Regular cardiac myocyte (primary cell): ENCODE results near the gene TMEM237. TPM values are rescaled to one million over a fixed set of nuclear protein-coding genes. Genes with fewer than 3 reads are reported as not detected.

Experiments
- total RNA-seq: library from RNA; depleted of rRNA; stranded (reverse); fragments of >200 nt; gene quantifications from 2 replicates; pipeline ENCODE4 v1.2.3, GENCODE V29; 2014

TMEM237 gene
- 61.2 and 71.7 TPM in 2 replicates for total RNA-seq

GRCh38 chr2:201643216-201643890 is at the start of gene TMEM237:
TMEM237 (minus strand) TSS chr2:201643503; CDS start chr2:201643400, 103 bp downstream.

Other genes starting within 250 kb of the TMEM237 start
- gene TRAK2, start 192.0 kb downstream of the TMEM237 start, total RNA-seq = 54.4 and 61.9 TPM in 2 replicates
- gene STRADB, start 191.8 kb downstream of the TMEM237 start, total RNA-seq = 50.2 and 59.5 TPM in 2 replicates
- gene MPP4, start 55.1 kb upstream of the TMEM237 start, total RNA-seq = 8.7 and 9.8 TPM in 2 replicates
- 36.4 and 37.6 TPM in 2 replicates for gene ALS2, start 137.4 kb upstream of the TMEM237 start, total RNA-seq
- gene CDK15, start 163.0 kb upstream of the TMEM237 start, total RNA-seq = 0.56 and 0.77 TPM in 2 replicates